B cell (primary cell): Measurements from ENCODE around the gene FAM3B. TPM values are rescaled to one million over a fixed set of nuclear protein-coding genes. Genes with fewer than 3 reads are reported as not detected.

ENCODE experiments used
- ATAC-seq: fragments of 200-7000 bp; cut with Tn5 transposase; one replicate; pipeline ENCODE4 v1.10.0; 2021; ENCODE audit warnings: low read depth, mild to moderate bottlenecking, moderate number of reproducible peaks, moderate library complexity
- CTCF ChIA-PET: fragments of 350-600 bp; sonication (Branson Sonifier 250); formaldehyde crosslinking; loops from one replicate; lab custom pipeline; 2021; ENCODE audit warnings: antibody characterized with exemption, inconsistent platforms; lab: Charles Lee
- POLR2A ChIA-PET: fragments of 350-600 bp; sonication (Branson Sonifier 250); formaldehyde crosslinking; loops from one replicate; lab custom pipeline; 2021; ENCODE audit warnings: antibody characterized with exemption; lab: Charles Lee
- DNase-seq: peaks from one replicate; pipeline ENCODE4 v3.0.0; 2013
- H2AFZ ChIP-seq: 2 replicates; pipeline ENCODE4 v1.6.1; 2012; ENCODE audit warnings: mild to moderate bottlenecking, low read depth, low read length; ENCODE audit not compliant: insufficient read depth, poor library complexity, severe bottlenecking
- H3K27ac ChIP-seq, 2 donors: 1 replicate in 1 of 2; 2 replicates in 1 of 2; pipeline ENCODE4 v1.5.1; 2012 to 2013; ENCODE audit warnings: low read length in 2 of 2, mild to moderate bottlenecking in 2 of 2, moderate library complexity in 1 of 2
- H3K27me3 ChIP-seq, 4 experiments: fragments of 200-600 bp in 1 of 4; sonication (generic) in 1 of 4; replicated peaks in 1 of 4; 1 replicate in 2 of 4; 2 replicates in 2 of 4; pipeline versions ENCODE4 v1.6.1 to v1.7.0; 2013 to 2016; ENCODE audit warnings: low read length in 3 of 4, mild to moderate bottlenecking in 2 of 4, mixed read lengths in 1 of 4, moderate library complexity in 1 of 4; ENCODE audit not compliant: insufficient read depth in 4 of 4, control insufficient read depth in 3 of 4; ENCODE audit errors: control extremely low read depth in 1 of 4
- H3K36me3 ChIP-seq, 2 experiments: replicated peaks in 1 of 2; 1 replicate in 1 of 2; 2 replicates in 1 of 2; pipeline versions ENCODE4 v1.6.1 to v1.7.1; 2013; ENCODE audit warnings: low read length in 1 of 2; ENCODE audit not compliant: insufficient read depth in 2 of 2, control insufficient read depth in 1 of 2; ENCODE audit errors: control extremely low read depth in 1 of 2, extremely low read depth in 1 of 2
- H3K4me1 ChIP-seq, 2 donors: fragments of 200-600 bp in 1 of 2; sonication (generic) in 1 of 2; 1 replicate in 1 of 2; 2 replicates in 1 of 2; pipeline versions ENCODE4 v1.5.1 to v1.6.1; 2013 to 2017; ENCODE audit warnings: low read length in 2 of 2; ENCODE audit not compliant: control insufficient read depth in 2 of 2, insufficient read depth in 2 of 2
- H3K4me2 ChIP-seq: replicated peaks from 2 replicates; pipeline ENCODE3; 2012; ENCODE audit warnings: mild to moderate bottlenecking, low read depth, low read length; ENCODE audit not compliant: poor library complexity, severe bottlenecking
- H3K4me3 ChIP-seq, 5 experiments: fragments of 200-600 bp in 1 of 5; sonication (generic) in 1 of 5; 1 replicate in 3 of 5; 2 replicates in 2 of 5; pipeline versions ENCODE4 v1.5.1 to v1.7.0; 2011 to 2016; ENCODE audit warnings: low read length in 4 of 5, mild to moderate bottlenecking in 4 of 5, low read depth in 2 of 5, control low read depth in 1 of 5, moderate library complexity in 1 of 5; ENCODE audit not compliant: insufficient read depth in 1 of 5; ENCODE audit errors: control extremely low read depth in 1 of 5, extremely low read depth in 1 of 5
- H3K79me2 ChIP-seq: fragments of 200-600 bp; sonication (generic); one replicate; pipeline ENCODE4 v1.6.0; 2016; ENCODE audit warnings: low read length; ENCODE audit not compliant: control insufficient read depth, insufficient read depth
- H3K9ac ChIP-seq: fragments of 200-600 bp; sonication (generic); 2 replicates; pipeline ENCODE4 v1.6.1; 2017; ENCODE audit warnings: mild to moderate bottlenecking, low read length, moderate library complexity
- H3K9me3 ChIP-seq, 3 donors: one replicate each; pipeline versions ENCODE4 v1.6.1 to v1.7.1; 2013; ENCODE audit warnings: low read length in 2 of 3; ENCODE audit not compliant: control insufficient read depth in 2 of 3, insufficient read depth in 1 of 3; ENCODE audit errors: control extremely low read depth in 1 of 3
- H4K20me1 ChIP-seq: 2 replicates; pipeline ENCODE4 v1.6.0; 2012; ENCODE audit warnings: mild to moderate bottlenecking, low read length; ENCODE audit not compliant: insufficient read depth, control insufficient read depth, poor library complexity, severe bottlenecking
- H3K27ac Mint-ChIP-seq: one replicate; pipeline ENCODE4 v1.8.0; 2021; ENCODE audit warnings: mixed read lengths
- H3K27me3 Mint-ChIP-seq: one replicate; pipeline ENCODE4 v1.8.0; 2021; ENCODE audit warnings: mixed read lengths
- H3K4me1 Mint-ChIP-seq: one replicate; pipeline ENCODE4 v1.8.0; 2021; ENCODE audit warnings: mixed read lengths
- H3K4me3 Mint-ChIP-seq: one replicate; pipeline ENCODE4 v1.8.0; 2021; ENCODE audit warnings: mixed read lengths
- H3K9me3 Mint-ChIP-seq: one replicate; pipeline ENCODE4 v1.8.0; 2022; ENCODE audit warnings: mixed read lengths; ENCODE audit not compliant: insufficient read depth
- EZH2 ChIP-seq: IDR thresholded peaks from 2 replicates; pipeline ENCODE4 v1.6.1; 2012; ENCODE audit warnings: borderline replicate concordance, low read depth, mild to moderate bottlenecking, moderate library complexity, low read length; ENCODE audit not compliant: insufficient read depth, poor library complexity, severe bottlenecking
- WGBS: methylation state at CpG from one replicate; pipeline ENCODE4 v1.1.5; 2013; ENCODE audit warnings: missing lambda C conversion rate; ENCODE audit not compliant: insufficient coverage; 5-methylcytosine and 5-hydroxymethylcytosine counted together
- intact Hi-C: fragments of 100-400 bp; cut with micrococcal nuclease; formaldehyde crosslinking; loops from one replicate; pipeline ENCODE4 v1.10.0; 2022
- polyA plus RNA-seq: library from polyadenylated mRNA; depleted of rRNA; stranded (reverse); fragments of >200 nt; gene quantifications from 2 replicates; pipeline ENCODE4 v1.2.3, GENCODE V29; 2012
- total RNA-seq, 2 donors: library from RNA; stranded (reverse); fragments of 120-200 nt in 1 of 2; gene quantifications; 1 replicate in 1 of 2; 2 replicates in 1 of 2; pipeline versions ENCODE4 v1.2.3 to v1.2.4, GENCODE V29; 2013 to 2022
- TF ChIP-seq, protein P1 (sequence below): fragments of 200-600 bp; IDR thresholded peaks from one replicate; pipeline ENCODE4 v1.8.0; 2022; ENCODE audit warnings: antibody characterized with exemption, mild to moderate bottlenecking

Gene FAM3B
- total and polyA plus RNA-seq, 2 donors (not counting 1 experiment from before 2014, with no cell fraction given): 0.09 TPM; not detected in 1

DNA sequence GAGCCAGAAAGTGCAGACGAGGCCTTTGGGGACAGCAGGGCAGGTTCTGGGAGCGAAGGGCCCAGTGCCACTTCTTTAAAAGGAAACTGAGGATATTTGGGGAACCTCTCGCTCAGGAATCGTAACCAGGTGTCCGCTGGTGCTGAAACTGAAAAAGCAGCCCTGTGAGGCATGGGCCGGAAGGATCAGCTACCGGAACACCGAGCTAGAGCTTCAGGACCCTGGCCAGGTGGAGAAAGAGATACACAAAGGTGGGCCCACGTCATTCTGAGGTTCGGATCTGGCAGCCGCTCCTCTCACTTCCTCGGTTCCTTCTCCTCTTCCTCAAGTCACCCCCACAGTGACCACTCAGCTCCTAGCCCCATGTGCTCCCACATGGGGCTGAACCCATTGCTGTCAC is 63.3 kb downstream of the FAM3B start:
- Histone ChIP-seq H3K27ac (no peak overlapping the region), H3K9me3 (peaks cover 0 to 12% (median 0%) of the 10 kb centered on the region in 3 donors), H3K9ac (no peak overlapping the region), H3K36me3 (peaks cover 3 to 65% of the 10 kb centered on the region in 2 experiments), H4K20me1 (peaks cover 16% of the 10 kb centered on the region), H3K4me3 (no peak overlapping the region), H3K4me2 (no peak overlapping the region), H3K27me3 (no peaks in the 10 kb centered on the region), H3K4me1 (no peaks in the 10 kb centered on the region), H2AFZ (no peak overlapping the region), H3K79me2 (peaks cover 17% of the 10 kb centered on the region)
- no peak overlapping the region for H3K27ac Mint-ChIP-seq
- no peak overlapping the region for H3K4me3 Mint-ChIP-seq
- H3K9me3 Mint-ChIP-seq: no peaks in the 10 kb centered on the region
- no peaks in the 10 kb centered on the region for H3K27me3 Mint-ChIP-seq
- WGBS: 99% methylated on average over 12 of the region's 12 CpGs
- ChIA-PET POLR2A (no interaction called here), CTCF (interaction anchor here (1.0 to 2.5 kb wide), 3 partner anchors 11 to 210 kb away, joined by 3 to 10 read pairs (median 5); no protein-coding TSS in a partner anchor)
- H3K4me1 Mint-ChIP-seq: peaks cover 1% of the 10 kb centered on the region
- intact Hi-C loops: no loop called here
- no peak for TF ChIP-seq EZH2
- TF ChIP-seq, protein P1, sequence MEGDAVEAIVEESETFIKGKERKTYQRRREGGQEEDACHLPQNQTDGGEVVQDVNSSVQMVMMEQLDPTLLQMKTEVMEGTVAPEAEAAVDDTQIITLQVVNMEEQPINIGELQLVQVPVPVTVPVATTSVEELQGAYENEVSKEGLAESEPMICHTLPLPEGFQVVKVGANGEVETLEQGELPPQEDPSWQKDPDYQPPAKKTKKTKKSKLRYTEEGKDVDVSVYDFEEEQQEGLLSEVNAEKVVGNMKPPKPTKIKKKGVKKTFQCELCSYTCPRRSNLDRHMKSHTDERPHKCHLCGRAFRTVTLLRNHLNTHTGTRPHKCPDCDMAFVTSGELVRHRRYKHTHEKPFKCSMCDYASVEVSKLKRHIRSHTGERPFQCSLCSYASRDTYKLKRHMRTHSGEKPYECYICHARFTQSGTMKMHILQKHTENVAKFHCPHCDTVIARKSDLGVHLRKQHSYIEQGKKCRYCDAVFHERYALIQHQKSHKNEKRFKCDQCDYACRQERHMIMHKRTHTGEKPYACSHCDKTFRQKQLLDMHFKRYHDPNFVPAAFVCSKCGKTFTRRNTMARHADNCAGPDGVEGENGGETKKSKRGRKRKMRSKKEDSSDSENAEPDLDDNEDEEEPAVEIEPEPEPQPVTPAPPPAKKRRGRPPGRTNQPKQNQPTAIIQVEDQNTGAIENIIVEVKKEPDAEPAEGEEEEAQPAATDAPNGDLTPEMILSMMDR: no peak
- DNase-seq (no peak), ATAC-seq (no peak)

DNA sequence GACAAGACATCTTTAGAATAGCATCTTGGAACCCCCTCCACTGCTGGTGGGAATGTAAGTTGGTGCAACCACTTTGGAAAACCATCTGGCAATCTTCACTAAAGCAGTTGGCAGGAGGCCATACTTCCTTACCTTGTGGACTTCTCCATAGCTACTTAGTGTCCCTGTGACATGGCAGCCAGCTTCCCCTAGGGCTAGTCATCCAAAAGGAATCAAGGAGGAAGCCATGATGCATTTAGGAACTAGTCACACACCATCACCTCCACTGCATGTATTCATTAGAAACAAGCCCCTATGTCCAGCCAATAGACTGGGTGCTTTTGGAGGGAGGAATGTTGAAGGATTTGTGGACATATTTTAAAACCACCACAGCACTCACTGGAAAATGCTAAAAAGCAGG is 65.1 kb downstream of the FAM3B start:
- Mint-ChIP-seq H3K4me3 (no peak overlapping the region), H3K9me3 (no peaks in the 10 kb centered on the region), H3K27me3 (no peaks in the 10 kb centered on the region), H3K27ac (no peak overlapping the region), H3K4me1 (no peaks in the 10 kb centered on the region)
- H2AFZ ChIP-seq: no peak overlapping the region
- no peak overlapping the region for H3K4me3 ChIP-seq
- no peak for TF ChIP-seq EZH2
- TF ChIP-seq, protein P1: no peak
- intact Hi-C loops: no loop called here
- no peak overlapping the region for H3K4me2 ChIP-seq
- H3K4me1 ChIP-seq: no peaks in the 10 kb centered on the region
- ATAC-seq: no peak
- no peak overlapping the region for H3K27ac ChIP-seq
- H3K9me3 ChIP-seq: peaks cover 0 to 12% (median 0%) of the 10 kb centered on the region in 3 donors
- no peak for DNase-seq
- ChIA-PET POLR2A (no interaction called here), CTCF (interaction anchor here (1.3 kb wide), 1 partner anchor 14 kb away, joined by 4 read pairs; no protein-coding TSS in a partner anchor)
- peaks cover 3 to 60% of the 10 kb centered on the region in 2 experiments for H3K36me3 ChIP-seq
- H3K9ac ChIP-seq: no peak overlapping the region
- peaks cover 8% of the 10 kb centered on the region for H3K79me2 ChIP-seq
- H4K20me1 ChIP-seq: no peaks in the 10 kb centered on the region
- H3K27me3 ChIP-seq: no peaks in the 10 kb centered on the region
